ENCODE data around the gene OTUB2.

The OTUB2 gene

DNA sequence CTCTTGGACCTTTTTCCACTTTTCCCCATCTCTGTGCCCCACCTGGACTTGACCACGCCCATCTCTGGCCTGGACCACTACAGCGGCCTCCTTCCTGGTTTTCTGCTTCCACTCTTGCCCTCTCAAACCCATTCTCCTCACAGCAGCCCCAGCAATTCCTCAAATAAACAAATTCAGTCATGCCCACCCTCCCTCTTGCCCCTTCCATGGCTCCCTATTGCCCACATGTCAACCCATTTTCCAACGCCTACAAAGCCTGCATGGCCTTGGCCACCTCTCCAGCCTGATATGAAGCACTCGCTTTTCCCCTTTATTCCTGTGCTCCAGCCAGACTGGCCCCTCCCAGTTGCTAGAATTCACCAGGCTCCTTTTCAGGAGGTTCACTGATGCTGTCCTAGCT, 5.9 kb upstream of the OTUB2 start:
- no peak for DNase-seq (ENCODE audit: low read depth in 3 of 3, low spot score in 1 of 3)

DNA sequence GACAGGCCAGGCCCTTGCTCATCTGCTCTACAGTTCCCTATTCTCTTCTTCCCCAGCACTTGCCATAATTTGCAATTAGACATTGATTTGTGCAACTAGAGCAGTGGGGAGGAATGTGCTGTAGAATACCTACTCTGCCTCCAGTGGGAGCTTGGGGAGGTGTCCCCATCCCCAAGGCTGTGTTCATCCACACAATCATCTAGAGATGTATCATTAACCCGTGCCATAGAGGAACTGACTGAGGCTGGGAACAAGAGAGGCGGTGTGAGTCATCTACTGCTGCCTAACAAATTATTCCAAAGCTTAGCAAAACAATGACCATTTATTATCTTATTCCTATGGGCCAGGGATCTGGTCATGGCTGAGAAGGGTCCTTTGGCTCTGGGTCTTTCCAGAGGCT, 5.1 kb upstream of the OTUB2 start:
- no peak for DNase-seq (ENCODE audit: low read depth in 3 of 3, low spot score in 1 of 3)

DNA sequence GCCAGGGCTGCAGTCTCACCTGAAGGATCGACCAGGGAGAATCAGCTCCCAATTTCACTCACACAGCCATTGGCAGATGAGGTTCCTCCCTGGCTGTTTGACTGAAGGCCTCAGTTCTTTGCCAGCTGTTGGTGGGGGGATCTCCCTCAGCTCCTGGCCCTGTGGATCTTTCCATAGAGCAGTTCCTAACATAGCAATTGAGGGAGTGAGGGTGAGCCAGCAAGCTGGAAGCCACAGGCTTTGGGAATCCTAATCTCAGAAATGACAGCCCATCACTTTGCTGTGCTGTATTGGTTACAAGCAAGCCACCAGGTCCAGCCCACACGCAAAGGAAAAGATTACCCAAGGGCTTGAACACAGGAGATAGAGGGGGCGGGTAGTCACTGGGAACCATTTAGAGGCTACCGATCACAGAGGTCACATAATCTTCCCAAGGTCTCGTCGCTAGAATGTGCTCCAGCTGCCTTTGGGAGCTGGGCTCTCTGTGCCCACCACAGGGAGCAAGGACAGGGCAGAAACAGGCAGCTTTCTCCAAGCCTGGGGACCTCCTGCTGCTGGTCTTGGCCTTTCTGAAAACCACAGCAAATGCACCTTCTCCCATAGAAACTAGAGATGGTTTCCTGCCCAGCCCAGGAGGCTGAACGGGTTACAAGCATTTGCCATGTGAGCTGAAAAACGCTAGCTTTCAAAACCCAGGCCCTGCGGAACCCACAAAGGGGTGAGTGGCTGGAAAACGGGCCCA, 4.6 kb upstream of the OTUB2 start:
- DNase-seq (ENCODE audit: low read depth in 3 of 3, low spot score in 1 of 3) = no peak

DNA sequence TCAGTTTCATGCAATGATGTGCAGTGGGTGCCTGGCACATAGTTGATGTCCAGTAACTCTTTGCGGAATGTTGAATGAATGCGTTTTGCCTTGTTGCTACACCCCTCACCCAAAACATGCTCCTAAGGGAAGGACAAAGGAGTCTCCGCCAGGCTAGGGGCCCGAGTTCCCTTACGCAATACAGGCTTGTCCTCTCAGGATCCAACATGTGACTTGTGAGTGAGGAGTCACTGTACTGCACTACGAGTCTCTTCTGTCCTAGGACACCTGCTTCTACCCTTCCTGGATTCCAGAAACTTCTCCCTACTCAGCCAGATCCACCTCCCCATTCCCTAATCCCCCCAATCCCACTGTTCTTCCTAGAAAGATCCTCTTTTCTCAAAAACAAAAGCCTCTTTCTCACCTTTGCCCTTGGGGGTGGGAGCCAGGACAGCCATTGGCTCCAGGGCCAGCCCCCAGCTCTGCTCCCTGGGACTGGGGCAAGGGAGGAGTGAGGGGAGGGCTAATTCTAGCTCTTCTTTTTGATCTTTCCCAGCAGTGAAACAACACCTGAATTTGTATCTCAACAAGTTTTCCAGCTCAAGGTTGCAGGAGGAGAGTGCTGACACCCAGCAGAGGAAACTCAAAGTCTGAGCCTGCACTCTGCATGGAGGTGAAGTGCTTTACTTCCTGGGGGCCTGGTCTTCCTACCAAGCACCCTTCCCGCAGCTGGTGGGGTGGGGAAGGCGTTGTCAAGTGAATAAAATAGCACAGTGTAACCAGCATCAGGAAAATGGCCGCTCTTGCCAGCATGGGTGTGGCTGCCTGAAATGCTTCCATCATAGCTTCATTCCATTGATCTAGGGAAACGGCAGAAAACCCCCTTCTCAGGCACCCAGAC, 3.4 kb upstream of the OTUB2 start:
- DNase-seq (ENCODE audit: low read depth in 3 of 3, low spot score in 1 of 3) = no peak

DNA sequence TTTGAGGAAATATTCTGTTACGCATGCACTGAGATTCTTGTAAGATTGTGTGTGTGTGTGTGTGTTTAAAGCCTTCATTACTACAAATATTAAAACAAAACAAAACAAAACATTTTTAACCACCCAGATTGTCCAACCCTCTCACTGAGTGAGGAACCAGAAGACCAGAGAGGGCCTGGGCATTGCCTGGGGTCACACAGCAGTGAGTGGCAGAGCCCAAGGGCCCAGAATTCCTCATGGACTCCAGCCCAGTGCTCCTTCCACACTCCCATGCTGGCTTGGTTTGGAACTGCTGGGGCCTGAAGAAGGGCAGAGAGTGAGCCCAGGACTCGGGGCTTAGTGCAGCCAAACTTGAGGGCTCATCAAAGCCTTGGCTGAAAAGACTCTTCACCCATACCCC, 1.6 kb upstream of the OTUB2 start:
- no peak for DNase-seq (ENCODE audit: low read depth in 3 of 3, low spot score in 1 of 3)

DNA sequence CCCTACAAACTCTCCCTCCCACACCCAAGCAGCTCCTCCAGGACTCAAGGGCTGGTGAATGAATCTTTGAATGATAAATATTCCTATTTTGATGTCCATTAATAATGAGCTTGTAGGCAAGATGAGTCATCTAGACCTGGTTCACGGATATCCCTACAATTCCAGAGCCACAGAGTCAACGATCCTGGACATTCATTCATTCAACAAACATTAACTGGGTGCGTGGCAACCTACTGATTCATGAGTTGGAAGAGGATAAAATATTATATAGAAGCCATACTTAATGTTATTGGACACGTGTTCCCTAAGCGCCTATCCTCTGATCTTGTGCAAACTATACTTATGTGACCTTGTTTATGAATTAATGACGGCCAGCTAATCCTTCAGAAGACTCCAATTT, 420 bp upstream of the OTUB2 start:
- DNase-seq (ENCODE audit: low read depth in 3 of 3, low spot score in 1 of 3) = no peak

DNA sequence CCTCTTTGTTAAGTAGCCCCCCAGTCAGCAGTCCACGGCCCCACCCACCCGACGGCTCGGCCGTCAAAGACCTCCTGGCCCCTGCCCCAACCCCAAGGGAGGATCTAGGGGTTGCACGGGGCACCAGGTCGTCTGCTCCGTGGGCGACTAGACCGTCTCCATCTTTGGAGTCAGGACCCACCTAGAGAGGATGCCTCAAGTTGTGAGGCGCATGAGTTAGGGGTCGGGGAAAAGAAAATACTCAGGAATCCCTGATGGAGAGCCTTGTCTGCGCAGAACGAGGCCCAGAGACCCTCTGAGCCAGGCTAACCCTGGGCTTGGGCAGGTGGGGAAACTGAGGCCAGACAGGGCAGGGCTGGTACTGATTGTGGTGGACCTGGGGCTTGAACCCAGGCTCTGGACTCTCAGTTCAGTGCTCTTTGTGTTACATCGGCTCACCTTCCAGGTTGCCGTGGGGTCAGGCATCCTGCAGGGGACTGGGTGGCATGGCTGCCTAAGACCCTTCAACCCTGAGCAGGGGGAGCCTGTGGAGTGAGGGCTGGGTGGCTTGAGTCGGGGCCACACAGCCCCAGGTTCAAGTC, 839 bp downstream of the OTUB2 start:
- no peak for DNase-seq (ENCODE audit: low read depth in 3 of 3, low spot score in 1 of 3)

DNA sequence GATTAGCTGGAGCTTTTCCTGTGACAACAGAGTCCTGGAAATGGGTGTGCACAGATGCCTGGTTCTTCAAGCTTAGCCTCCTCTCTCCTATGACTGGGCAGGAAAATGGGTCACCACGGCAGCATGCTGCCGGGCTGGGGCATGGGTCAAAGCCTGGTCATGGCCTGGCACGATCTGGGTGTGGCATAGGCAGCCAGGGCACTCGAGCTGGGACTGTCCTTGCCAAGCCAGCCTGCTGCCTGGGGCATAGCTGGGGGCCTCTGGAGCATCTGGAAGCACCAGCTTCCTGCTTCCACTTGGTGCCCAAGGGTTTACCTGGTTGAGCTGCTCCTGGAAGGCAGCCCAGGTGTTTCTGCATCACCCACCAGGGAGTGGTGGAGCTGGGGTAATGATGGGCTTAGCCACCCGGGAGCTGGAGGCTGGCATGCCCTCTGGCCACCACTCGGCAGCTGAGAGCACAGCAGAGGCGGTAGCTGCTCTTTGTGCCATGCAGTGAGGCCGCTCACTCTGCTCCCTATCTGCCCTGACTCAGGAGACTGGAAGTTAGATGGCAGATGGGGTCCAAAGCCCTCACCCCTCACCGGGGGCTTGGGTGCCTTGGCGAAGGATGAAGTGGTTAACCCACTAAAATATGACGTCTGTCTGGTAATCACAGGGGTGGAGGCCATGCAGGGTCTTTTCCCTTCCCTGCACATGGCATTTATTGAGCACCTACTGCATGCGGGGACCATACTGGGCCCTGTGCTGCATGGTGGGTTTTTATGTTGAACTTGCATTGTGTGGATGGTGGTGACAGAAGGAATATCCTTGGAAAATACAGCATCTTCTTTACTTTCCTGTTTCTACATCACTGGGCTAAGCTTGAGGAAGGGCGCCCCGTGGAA, 1.7 kb downstream of the OTUB2 start:
- DNase-seq (ENCODE audit: low read depth in 3 of 3, low spot score in 1 of 3) = no peak

DNA sequence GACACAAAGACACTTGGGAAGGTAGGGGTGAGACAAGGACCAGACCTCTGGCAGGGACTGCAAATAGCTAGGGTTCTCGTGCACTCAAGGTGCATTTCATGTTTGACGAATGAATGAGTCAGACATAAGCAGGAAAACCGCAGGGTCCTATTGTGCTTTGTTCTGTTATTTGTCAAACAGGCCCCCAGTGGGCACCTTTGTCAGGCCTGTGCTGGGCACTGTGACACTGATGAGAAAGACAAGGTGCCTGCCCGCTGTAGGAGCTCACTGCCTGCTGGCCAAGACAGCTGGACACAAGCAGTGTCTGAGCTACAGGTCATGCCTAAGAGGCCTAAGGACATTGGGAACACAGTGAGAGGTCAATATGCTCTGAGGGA, 2.3 kb downstream of the OTUB2 start:
- DNase-seq (ENCODE audit: low read depth in 3 of 3, low spot score in 1 of 3) = no peak

DNA sequence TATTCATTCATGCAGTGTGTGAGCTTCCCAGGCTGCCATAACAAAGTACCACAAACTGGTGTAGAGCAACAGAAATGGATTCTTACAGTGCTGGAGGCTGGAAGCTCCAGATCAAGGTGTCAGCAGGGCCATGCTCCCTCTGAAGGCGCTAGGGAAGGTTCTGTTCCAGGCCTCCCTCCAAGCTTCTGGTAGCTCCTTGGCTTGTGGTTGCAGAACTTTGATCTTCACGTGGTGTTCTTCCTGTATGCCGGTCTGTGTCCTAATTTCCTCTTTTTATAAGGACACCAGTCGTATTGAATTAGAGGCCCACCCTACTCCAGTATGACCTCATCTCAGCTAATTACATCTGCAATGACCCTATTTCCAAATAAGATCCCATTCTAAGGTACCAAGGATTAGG, 3.1 kb downstream of the OTUB2 start:
- DNase-seq (ENCODE audit: low read depth in 3 of 3, low spot score in 1 of 3) = no peak

DNA sequence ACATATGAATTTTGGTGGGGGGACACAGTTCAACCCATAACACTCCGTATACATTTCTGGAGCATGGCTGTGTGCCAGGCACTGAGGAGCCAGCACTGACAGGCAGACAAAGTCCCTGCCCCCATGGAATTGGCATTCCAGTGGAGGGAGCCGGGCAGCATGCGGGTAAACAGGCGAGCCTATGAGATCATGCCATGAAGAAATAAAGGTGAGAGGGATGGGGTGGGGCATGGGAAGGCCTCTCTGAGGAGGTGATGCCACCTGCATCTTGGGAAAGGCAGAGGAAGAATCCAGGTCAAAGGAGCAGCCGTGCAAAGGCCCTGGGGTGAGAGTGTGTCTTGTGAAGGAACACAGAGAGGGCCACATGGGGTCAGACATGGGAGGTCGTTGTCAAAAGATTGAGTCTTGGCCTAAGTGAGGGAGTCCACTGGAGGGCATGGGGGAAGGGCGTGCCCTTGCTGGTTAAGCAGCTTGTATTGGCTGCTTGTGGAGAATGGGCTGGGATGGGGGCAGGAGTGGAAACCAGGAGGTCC, 3.6 kb downstream of the OTUB2 start:
- DNase-seq (ENCODE audit: low read depth in 3 of 3, low spot score in 1 of 3) = no peak

DNA sequence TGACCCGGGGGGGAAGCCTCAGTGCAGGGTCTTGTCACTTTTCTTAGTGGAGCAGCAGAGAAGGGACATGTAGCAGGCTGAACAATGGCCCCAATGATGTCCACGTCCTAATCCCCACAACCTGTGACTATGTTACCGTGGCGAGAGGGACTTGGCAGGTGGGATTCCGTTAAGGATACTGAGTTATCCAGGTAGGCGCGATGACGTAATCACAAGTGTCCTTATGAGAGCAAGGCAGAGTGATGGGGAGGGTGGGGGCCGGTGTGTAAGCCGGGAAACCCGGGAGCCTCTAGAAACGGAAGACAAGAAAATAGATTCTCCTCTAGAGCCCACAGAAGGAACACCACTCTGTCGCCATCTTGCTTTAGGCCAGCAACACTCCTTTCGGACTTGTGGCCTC, 4.4 kb downstream of the OTUB2 start:
- no peak for DNase-seq (ENCODE audit: low read depth in 3 of 3, low spot score in 1 of 3)

DNA sequence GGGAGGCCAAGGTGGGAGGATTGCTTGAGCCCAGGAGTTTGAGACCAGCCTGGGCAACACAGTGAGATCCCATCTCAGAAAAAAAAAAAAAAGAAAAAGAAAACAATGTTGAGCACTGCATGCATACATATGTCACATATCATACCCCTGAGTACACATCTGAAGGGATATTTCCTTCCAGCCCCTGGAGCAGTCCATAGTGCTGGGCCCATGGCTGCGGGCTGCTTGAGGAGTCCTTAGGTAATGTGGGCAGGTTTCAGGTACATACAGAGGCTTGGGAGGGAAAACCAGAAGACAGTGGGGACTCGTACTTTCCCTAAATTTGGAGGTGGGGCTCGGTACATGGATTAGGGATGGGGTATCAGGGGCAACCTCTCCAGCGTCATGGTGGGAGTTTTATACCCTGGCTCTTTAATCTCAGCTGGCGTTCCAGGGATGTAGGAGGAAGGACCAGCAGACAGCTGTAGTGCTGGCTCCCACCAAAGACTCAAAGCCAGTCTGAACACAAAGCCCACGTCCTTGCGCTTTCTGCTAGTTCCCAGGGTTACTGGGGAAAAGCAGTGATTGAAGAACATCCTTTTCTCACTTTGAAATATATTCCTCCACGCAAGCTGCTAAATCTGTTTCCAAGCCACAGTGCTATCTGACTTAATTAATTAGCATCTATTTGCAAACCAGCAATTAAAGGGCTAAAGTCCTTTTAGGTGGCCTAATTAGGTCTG, 5.2 kb downstream of the OTUB2 start:
- no peak for DNase-seq (ENCODE audit: low read depth in 3 of 3, low spot score in 1 of 3)

DNA sequence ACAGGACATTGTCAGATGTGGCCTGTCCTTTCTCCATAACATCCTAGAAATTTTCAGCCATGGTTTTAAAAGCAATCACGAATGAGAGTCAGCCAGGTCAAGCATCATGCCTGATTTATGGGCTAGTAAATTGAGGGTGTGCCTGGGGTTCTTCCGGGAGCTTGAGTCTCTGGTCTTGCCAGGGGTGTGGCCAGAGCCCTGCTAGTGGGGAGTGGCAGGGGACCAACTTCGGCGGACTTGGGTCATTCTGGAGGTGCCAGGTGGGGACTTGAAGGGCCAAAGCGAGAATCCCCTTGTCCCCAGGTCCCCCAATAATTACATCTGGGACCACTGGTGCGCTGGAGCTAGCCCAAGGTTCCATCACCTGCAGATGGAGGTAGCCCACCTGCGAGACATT, 5.7 kb downstream of the OTUB2 start:
- DNase-seq (ENCODE audit: low read depth in 3 of 3, low spot score in 1 of 3) = no peak

DNA sequence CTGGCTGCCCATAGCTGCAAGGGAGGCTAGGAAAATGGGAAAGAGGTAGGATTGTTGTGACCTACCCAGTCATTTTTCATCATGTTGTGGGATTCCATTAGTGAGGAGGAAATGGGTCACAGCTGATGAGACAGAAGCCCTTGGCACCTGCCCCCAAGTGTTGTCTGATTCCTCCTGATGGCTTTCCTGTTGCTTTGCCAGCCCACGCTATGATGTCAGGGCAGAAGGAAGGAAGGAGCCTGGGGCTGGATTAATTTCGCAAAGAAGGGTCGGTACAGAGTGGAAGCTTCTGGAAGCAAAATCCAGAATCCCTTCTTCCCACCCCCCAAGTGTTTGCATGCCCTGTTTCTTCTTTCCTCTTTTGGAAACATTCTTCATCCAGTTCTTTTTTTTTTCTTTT, 8.7 kb downstream of the OTUB2 start:
- DNase-seq (ENCODE audit: low read depth in 3 of 3, low spot score in 1 of 3) = no peak

DNA sequence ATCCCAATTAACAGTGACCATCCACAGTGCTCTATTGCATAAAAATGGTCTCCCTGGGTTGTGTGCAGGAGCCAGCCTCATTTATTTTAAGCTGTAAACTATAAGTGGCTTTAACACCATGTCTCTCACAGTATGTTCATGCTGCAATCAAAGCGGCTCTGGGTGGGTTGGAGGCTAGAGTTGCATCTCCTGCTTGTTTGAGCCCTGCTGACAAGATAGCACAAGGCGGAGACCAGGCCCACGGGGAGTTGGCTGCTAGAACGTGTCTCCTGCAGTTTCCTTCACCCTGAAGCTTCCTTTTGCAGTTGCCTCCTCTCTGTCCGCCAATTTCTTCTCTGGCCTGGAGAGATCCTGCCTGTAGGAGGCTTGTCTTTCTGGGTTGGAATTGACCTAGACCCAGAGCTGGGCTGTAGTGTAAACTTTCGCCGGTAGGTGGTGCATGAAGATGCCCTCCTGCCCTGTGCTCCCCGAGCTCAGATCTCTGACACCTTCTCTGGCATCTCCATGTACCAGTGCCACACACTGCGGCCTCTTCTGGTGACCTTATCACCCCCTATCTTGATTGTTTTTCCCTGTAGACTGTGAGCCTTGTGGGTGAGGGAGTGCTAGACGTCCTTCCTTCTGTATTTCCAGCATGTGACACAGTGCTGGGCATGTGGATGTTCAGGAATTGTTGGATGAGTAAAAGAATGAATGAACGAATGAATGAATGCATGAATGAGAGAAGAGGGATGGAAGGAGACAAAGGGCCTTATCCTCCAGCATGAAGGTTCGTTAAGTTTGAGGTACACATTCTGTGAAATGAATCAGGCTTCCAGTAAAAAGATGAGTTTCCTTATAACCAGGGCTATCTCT, 10.4 kb downstream of the OTUB2 start:
- peak; percentile 30 to 66 (median 49) for DNase-seq (ENCODE audit: low read depth in 3 of 3, low spot score in 1 of 3)

DNA sequence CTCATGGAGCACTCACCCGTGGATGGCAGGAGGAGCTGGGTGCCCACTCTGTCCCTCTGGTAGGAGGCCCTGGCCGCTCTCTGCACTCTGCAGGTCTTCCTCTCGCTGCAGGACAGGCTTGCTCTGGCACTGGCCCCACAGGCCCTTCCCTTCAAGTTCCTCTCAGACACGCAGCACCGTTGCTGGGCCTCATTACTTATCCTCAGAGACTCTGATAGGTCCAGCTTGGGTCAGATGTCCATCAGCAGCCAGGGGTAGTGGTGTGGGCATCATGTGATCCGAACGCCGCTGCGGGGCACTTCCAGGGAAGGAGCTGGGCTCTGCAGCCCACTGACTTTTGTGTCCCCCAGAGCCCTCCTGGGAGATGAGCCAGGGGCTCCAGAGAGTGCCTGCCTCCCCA, 11.8 kb downstream of the OTUB2 start:
- DNase-seq (ENCODE audit: low read depth in 3 of 3, low spot score in 1 of 3) = no peak

DNA sequence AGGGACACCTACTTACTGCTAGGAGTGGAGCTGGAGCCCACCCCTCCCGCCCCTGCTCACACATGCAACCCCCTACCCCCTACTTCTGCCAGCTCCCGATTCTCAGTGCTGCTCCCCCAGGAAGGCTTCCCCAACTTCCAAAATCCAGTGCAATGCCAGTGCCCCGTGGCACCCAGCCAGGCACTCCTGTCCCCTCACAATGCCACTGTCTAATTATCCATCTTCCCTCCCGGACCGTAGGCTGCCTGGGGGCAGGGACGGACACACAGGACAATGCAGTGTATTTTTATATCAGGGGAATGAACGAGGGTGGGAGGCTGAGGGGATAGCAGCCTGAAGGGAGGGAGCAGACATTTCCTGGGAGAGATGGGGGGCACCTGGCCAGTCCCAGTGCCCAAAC, 12.4 kb downstream of the OTUB2 start:
- no peak for DNase-seq (ENCODE audit: low read depth in 3 of 3, low spot score in 1 of 3)

DNA sequence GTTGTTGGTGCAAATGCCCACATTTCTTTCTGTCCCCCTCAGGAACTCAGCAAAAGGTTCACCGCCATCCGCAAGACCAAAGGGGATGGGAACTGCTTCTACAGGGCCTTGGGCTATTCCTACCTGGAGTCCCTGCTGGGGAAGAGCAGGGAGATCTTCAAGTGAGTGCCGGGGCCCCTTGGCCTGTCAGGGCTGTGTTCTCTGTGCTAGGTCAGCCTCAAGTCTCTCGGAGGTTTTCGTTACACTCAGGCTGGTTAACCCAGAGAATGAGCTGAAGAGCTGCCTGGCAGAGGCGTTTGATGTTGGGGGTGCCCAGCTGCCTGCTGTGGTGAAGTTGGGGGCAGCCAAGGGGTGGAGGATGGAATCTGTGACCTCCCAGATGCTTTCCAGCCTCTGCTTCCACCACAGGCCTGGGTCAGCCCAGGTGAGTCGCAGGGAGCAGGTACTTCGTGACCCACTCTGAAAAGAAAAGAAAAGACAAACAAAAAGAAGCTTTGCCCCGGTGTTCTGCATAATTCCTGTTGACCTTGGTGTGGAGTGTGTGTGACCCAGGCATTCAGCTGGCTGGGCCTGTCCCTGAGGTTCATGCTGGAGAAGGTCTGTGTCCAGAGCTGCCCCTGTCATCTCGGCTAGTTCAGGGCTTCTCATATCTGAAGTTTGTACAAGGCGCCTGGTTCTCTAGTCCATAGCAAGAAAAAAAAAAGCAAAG, 12.9 kb downstream of the OTUB2 start:
- no peak for DNase-seq (ENCODE audit: low read depth in 3 of 3, low spot score in 1 of 3)

All from stimulated activated CD4-positive, alpha-beta T cell treated with anti-CD3 and anti-CD28 coated beads, TNF-alpha, amount 100 ng/mL, for 1 hour (primary cell).